ENCODE results near the gene PARS2.

GRCh38 chr1:54750596-54750995, 13.7 kb downstream of the PARS2 start:
- TF ChIP-seq, protein P1, sequence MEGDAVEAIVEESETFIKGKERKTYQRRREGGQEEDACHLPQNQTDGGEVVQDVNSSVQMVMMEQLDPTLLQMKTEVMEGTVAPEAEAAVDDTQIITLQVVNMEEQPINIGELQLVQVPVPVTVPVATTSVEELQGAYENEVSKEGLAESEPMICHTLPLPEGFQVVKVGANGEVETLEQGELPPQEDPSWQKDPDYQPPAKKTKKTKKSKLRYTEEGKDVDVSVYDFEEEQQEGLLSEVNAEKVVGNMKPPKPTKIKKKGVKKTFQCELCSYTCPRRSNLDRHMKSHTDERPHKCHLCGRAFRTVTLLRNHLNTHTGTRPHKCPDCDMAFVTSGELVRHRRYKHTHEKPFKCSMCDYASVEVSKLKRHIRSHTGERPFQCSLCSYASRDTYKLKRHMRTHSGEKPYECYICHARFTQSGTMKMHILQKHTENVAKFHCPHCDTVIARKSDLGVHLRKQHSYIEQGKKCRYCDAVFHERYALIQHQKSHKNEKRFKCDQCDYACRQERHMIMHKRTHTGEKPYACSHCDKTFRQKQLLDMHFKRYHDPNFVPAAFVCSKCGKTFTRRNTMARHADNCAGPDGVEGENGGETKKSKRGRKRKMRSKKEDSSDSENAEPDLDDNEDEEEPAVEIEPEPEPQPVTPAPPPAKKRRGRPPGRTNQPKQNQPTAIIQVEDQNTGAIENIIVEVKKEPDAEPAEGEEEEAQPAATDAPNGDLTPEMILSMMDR (IDR thresholded peaks at IDR 0.05) = no peak
- TF ChIP-seq POLR2AphosphoS5 (IDR thresholded peaks at IDR 0.05) (no peak), POLR2A (IDR thresholded peaks at IDR 0.05) (no peak), EP300 (IDR thresholded peaks at IDR 0.05) (no peak)

Measured in upper lobe of left lung (tissue), 4 donors.